Measurements from ENCODE around the gene OR4K15.

GRCh38 chr14:19941668-19942067, 33.7 kb upstream of the OR4K15 start:
- TF ChIP-seq CTCF (IDR thresholded peaks at IDR 0.05 in 2 of 3, conservative IDR thresholded peaks at IDR 0.05 in 1 of 3; ENCODE audit: control insufficient read depth in 2 of 3, extremely low read depth in 1 of 3, insufficient read depth in 1 of 3, low read depth in 3 of 3, low read length in 3 of 3) (no peak), EP300 (IDR thresholded peaks at IDR 0.05; ENCODE audit: borderline replicate concordance in 1 of 2, control insufficient read depth in 1 of 2, low read depth in 2 of 2, low read length in 2 of 2) (no peak), EZH2 (IDR thresholded peaks at IDR 0.05; ENCODE audit: borderline replicate concordance, control insufficient read depth, low read depth, low read length) (no peak), SMC3 (IDR thresholded peaks at IDR 0.05; ENCODE audit: borderline replicate concordance, low read length) (no peak), ZBTB33 (IDR thresholded peaks at IDR 0.05) (no peak)
